ENCODE measurements around the gene TLE2.

DNA sequence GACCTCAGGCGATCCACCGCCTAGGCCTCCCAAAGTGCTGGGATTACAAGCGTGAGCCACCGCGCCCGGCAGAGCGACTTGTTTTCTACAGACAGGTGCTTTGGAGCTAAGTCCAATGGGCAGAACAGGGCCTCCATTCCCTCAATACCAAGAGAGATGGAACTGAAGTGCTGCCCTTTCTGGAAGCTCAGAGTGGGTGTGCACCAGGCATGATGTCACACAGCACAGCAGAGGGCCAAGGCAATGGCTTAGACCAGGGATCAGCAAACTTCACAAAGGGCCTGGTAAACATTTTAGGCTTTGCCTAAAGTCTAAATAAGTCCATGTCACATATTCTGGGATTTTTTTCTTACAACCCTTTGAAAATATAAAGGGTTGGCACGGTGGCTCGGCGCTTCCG is 30.4 kb downstream of the TLE2 start:
- no peak for TF ChIP-seq EP300 (IDR thresholded peaks at IDR 0.05)
- TF ChIP-seq, protein P1, sequence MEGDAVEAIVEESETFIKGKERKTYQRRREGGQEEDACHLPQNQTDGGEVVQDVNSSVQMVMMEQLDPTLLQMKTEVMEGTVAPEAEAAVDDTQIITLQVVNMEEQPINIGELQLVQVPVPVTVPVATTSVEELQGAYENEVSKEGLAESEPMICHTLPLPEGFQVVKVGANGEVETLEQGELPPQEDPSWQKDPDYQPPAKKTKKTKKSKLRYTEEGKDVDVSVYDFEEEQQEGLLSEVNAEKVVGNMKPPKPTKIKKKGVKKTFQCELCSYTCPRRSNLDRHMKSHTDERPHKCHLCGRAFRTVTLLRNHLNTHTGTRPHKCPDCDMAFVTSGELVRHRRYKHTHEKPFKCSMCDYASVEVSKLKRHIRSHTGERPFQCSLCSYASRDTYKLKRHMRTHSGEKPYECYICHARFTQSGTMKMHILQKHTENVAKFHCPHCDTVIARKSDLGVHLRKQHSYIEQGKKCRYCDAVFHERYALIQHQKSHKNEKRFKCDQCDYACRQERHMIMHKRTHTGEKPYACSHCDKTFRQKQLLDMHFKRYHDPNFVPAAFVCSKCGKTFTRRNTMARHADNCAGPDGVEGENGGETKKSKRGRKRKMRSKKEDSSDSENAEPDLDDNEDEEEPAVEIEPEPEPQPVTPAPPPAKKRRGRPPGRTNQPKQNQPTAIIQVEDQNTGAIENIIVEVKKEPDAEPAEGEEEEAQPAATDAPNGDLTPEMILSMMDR (IDR thresholded peaks at IDR 0.05), result no peak
- no peak for TF ChIP-seq POLR2A (IDR thresholded peaks at IDR 0.05)
